Lung (tissue), 12 donors: ENCODE data around the gene TTC27. TPM values are rescaled to one million over a fixed set of nuclear protein-coding genes. Genes with fewer than 3 reads are reported as not detected.

Experiments used
- ATAC-seq: fragments of 200-7000 bp; cut with Tn5 transposase; one replicate; pipeline ENCODE4 v1.9.1; 2020; ENCODE audit warnings: moderate number of reproducible peaks; ENCODE audit not compliant: insufficient read depth, low FRiP score
- DNase-seq, 3 donors: peaks; one replicate each; pipeline ENCODE4 v3.0.0-alpha.2; 2013 to 2017
- H3K27ac ChIP-seq, 2 donors: one replicate each; pipeline ENCODE4 v1.5.1; 2013; ENCODE audit warnings: mild to moderate bottlenecking in 2 of 2, moderate library complexity in 2 of 2, control low read depth in 1 of 2, inconsistent platforms in 1 of 2, low read depth in 1 of 2, low read length in 1 of 2
- H3K27me3 ChIP-seq, 3 donors: one replicate each; pipeline ENCODE4 v1.5.1; 2013; ENCODE audit warnings: low read length in 2 of 3; ENCODE audit not compliant: control insufficient read depth in 3 of 3, insufficient read depth in 3 of 3
- H3K36me3 ChIP-seq, 4 donors: one replicate each; pipeline ENCODE4 v1.5.1; 2013; ENCODE audit warnings: low read length in 4 of 4, mild to moderate bottlenecking in 1 of 4, moderate library complexity in 1 of 4; ENCODE audit not compliant: control insufficient read depth in 4 of 4, insufficient read depth in 4 of 4
- H3K4me1 ChIP-seq, 5 donors: one replicate each; pipeline ENCODE4 v1.5.1; 2013; ENCODE audit warnings: low read length in 5 of 5, mild to moderate bottlenecking in 2 of 5, moderate library complexity in 1 of 5; ENCODE audit not compliant: control insufficient read depth in 5 of 5, insufficient read depth in 5 of 5
- H3K4me3 ChIP-seq: one replicate; pipeline ENCODE4 v1.5.1; 2013; ENCODE audit warnings: mild to moderate bottlenecking, control low read depth, moderate library complexity
- H3K9ac ChIP-seq, 2 donors: one replicate each; pipeline ENCODE4 v1.5.1; 2013; ENCODE audit warnings: low read length in 2 of 2, control low read depth in 1 of 2; ENCODE audit not compliant: insufficient read depth in 1 of 2
- H3K9me3 ChIP-seq, 4 donors: one replicate each; pipeline ENCODE4 v1.5.1; 2013; ENCODE audit warnings: low read length in 3 of 4, mild to moderate bottlenecking in 1 of 4, moderate library complexity in 1 of 4; ENCODE audit not compliant: control insufficient read depth in 4 of 4, insufficient read depth in 3 of 4
- CTCF ChIP-seq: IDR thresholded peaks from 2 replicates; pipeline ENCODE4 v1.5.1; 2012; ENCODE audit warnings: mild to moderate bottlenecking; ENCODE audit errors: control extremely low read depth, extremely low read depth
- WGBS, 2 donors: extraction: QIAGEN DNeasy Blood & Tissue Kit; methylation state at CpG; one replicate each; pipeline ENCODE4 v1.1.7; 2013; 5-methylcytosine and 5-hydroxymethylcytosine counted together
- polyA plus RNA-seq, 2 donors: library from polyadenylated mRNA; stranded (reverse); fragments of 200-250 nt; gene quantifications; one replicate each; pipeline ENCODE4 v1.2.1, GENCODE V29; 2013
- total RNA-seq, 2 donors: library from RNA; depleted of rRNA in 1 of 2; stranded (reverse); fragments of >200 nt in 1 of 2; gene quantifications; one replicate each; pipeline ENCODE4 v1.2.1, GENCODE V29; 2014 to 2021
- donor health status: control.
- donor health status: control.
- donor health status: Bipolar disorder and iron deficiency.
- donor health status: healthy.
- donor health status: DM: yes; HTN: yes; CAD: no.

TTC27 gene
- total and polyA plus RNA-seq, 4 donors = 5.2 to 17.4 (median 12.3) TPM

- Histone ChIP-seq H3K27ac (no peak overlapping the region), H3K9me3 (no peaks in the 10 kb centered on the region), H3K4me3 (no peak overlapping the region), H3K4me1 (peaks cover 0 to 14% (median 7%) of the 10 kb centered on the region in 5 donors), H3K9ac (no peak overlapping the region), H3K36me3 (peaks cover 0 to 3% (median under 1%) of the 10 kb centered on the region in 4 donors), H3K27me3 (no peaks in the 10 kb centered on the region)
- DNase-seq = no peak
- no peak for ATAC-seq
- no peak for TF ChIP-seq CTCF
- 95 to 100% methylated on average over 1 of the region's 1 CpG for WGBS, 2 donors
These were observed 192.9 kb downstream of the TTC27 start for GRCh38 chr2:32820701-32821100.

- no peak overlapping the region for H3K4me3 ChIP-seq
- H3K27ac ChIP-seq = peak overlapping the region in 1 of 2 donors; percentile 66
- no peak for ATAC-seq
- H3K9ac ChIP-seq = no peak overlapping the region
- H3K27me3 ChIP-seq = no peaks in the 10 kb centered on the region
- WGBS, 2 donors = 92 to 93% methylated on average over 3 of the region's 3 CpGs
- peaks cover 0 to 2% (median under 1%) of the 10 kb centered on the region in 4 donors for H3K9me3 ChIP-seq
- DNase-seq = no peak
- peaks cover 0 to 2% (median 0%) of the 10 kb centered on the region in 4 donors for H3K36me3 ChIP-seq
- TF ChIP-seq CTCF = no peak
- H3K4me1 ChIP-seq = peaks cover 0 to 29% (median 17%) of the 10 kb centered on the region in 5 donors
These were observed 196.4 kb downstream of the TTC27 start for GRCh38 chr2:32824070-32824809.

- peaks cover 0 to 29% (median 17%) of the 10 kb centered on the region in 5 donors for H3K4me1 ChIP-seq
- H3K9me3 ChIP-seq = peaks cover 0 to 3% (median under 1%) of the 10 kb centered on the region in 4 donors
- DNase-seq (peak; percentile 51 to 78 (median 75)), ATAC-seq (no peak)
- 55 to 71% methylated on average over 6 of the region's 6 CpGs for WGBS, 2 donors
- H3K27ac ChIP-seq = peak overlapping the region in 1 of 2 donors; percentile 66
- no peak overlapping the region for H3K9ac ChIP-seq
- no peaks in the 10 kb centered on the region for H3K36me3 ChIP-seq
- no peak for TF ChIP-seq CTCF
- no peaks in the 10 kb centered on the region for H3K27me3 ChIP-seq
- H3K4me3 ChIP-seq = no peak overlapping the region
These were observed 197.5 kb downstream of the TTC27 start for GRCh38 chr2:32825291-32825712.
